Measurements from ENCODE around the gene TTC3. TPM values are rescaled to one million over a fixed set of nuclear protein-coding genes. Genes with fewer than 3 reads are reported as not detected.

TTC3 gene
- total RNA-seq, 2 experiments from 2014 or later = 141 to 142 TPM

GRCh38 chr21:37041706-37042271, 31.3 kb upstream of the TTC3 start:
- POLR2A ChIA-PET = no interaction called here
- Histone ChIP-seq H3K27me3 (ENCODE audit: control insufficient read depth in 1 of 2, insufficient read depth in 2 of 2, low read length in 2 of 2) (no peaks in the 10 kb centered on the region), H3K4me1 (ENCODE audit: insufficient read depth, low read length) (peaks cover 10% of the 10 kb centered on the region), H3K4me3 (ENCODE audit: low read length) (no peak overlapping the region), H3K9me3 (ENCODE audit: control insufficient read depth in 1 of 2, insufficient read depth in 1 of 2, low read length in 2 of 2) (no peaks in the 10 kb centered on the region), H3K36me3 (ENCODE audit: insufficient read depth, low read length) (no peaks in the 10 kb centered on the region), H3K27ac (ENCODE audit: low read depth in 1 of 2, low read length in 2 of 2) (no peak overlapping the region)
- Mint-ChIP-seq H3K27me3 (peaks cover 6% of the 10 kb centered on the region), H3K4me1 (ENCODE audit: low read depth) (peaks cover 10% of the 10 kb centered on the region), H3K9me3 (no peaks in the 10 kb centered on the region), H3K4me3 (no peak overlapping the region), H3K36me3 (ENCODE audit: low read depth) (no peaks in the 10 kb centered on the region), H3K27ac (no peak overlapping the region)
- ATAC-seq (ENCODE audit: poor library complexity) (no peak), DNase-seq (no peak)
- TF ChIP-seq CTCF (IDR thresholded peaks at IDR 0.05) = no peak
- intact Hi-C loops (cut with DNase I, micrococcal nuclease) = no loop called here
- CTCF ChIA-PET = no interaction called here

GRCh38 chr21:37043818-37044217, 29.2 kb upstream of the TTC3 start:
- Histone ChIP-seq H3K4me1 (ENCODE audit: insufficient read depth, low read length) (peaks cover 10% of the 10 kb centered on the region), H3K27me3 (ENCODE audit: control insufficient read depth in 1 of 2, insufficient read depth in 2 of 2, low read length in 2 of 2) (no peaks in the 10 kb centered on the region), H3K36me3 (ENCODE audit: insufficient read depth, low read length) (no peaks in the 10 kb centered on the region), H3K4me3 (ENCODE audit: low read length) (no peak overlapping the region), H3K9me3 (ENCODE audit: control insufficient read depth in 1 of 2, insufficient read depth in 1 of 2, low read length in 2 of 2) (no peaks in the 10 kb centered on the region), H3K27ac (ENCODE audit: low read depth in 1 of 2, low read length in 2 of 2) (no peak overlapping the region)
- POLR2A ChIA-PET = no interaction called here
- H3K4me1 Mint-ChIP-seq (ENCODE audit: low read depth) = peaks cover 10% of the 10 kb centered on the region
- H3K27me3 Mint-ChIP-seq = no peaks in the 10 kb centered on the region
- H3K27ac Mint-ChIP-seq = no peak overlapping the region
- TF ChIP-seq CTCF (IDR thresholded peaks at IDR 0.05) = no peak
- CTCF ChIA-PET = no interaction called here
- H3K9me3 Mint-ChIP-seq = no peaks in the 10 kb centered on the region
- no peak for DNase-seq
- no peak for ATAC-seq (ENCODE audit: poor library complexity)
- no peak overlapping the region for H3K4me3 Mint-ChIP-seq
- intact Hi-C loops (cut with DNase I, micrococcal nuclease) = no loop called here
- H3K36me3 Mint-ChIP-seq (ENCODE audit: low read depth) = no peaks in the 10 kb centered on the region

- H3K9me3 Mint-ChIP-seq = no peaks in the 10 kb centered on the region
Measured at GRCh38 chr21:37044643-37045042, 28.4 kb upstream of the TTC3 start.

More at GRCh38 chr21:37044643-37045042, 28.4 kb upstream of the TTC3 start:
- H3K9me3 ChIP-seq (ENCODE audit: control insufficient read depth in 1 of 2, insufficient read depth in 1 of 2, low read length in 2 of 2) = no peaks in the 10 kb centered on the region
- no peak for TF ChIP-seq CTCF (IDR thresholded peaks at IDR 0.05)
- no peak for DNase-seq
- intact Hi-C loops (cut with DNase I, micrococcal nuclease) = no loop called here
- no peaks in the 10 kb centered on the region for H3K36me3 ChIP-seq (ENCODE audit: insufficient read depth, low read length)
- POLR2A ChIA-PET = no interaction called here
- Mint-ChIP-seq H3K4me1 (ENCODE audit: low read depth) (peaks cover 10% of the 10 kb centered on the region), H3K27me3 (no peaks in the 10 kb centered on the region), H3K27ac (no peak overlapping the region), H3K4me3 (no peak overlapping the region), H3K36me3 (ENCODE audit: low read depth) (no peaks in the 10 kb centered on the region)
- no peaks in the 10 kb centered on the region for H3K27me3 ChIP-seq (ENCODE audit: control insufficient read depth in 1 of 2, insufficient read depth in 2 of 2, low read length in 2 of 2)
- no peak for ATAC-seq (ENCODE audit: poor library complexity)
- CTCF ChIA-PET = no interaction called here
- peaks cover 10% of the 10 kb centered on the region for H3K4me1 ChIP-seq (ENCODE audit: insufficient read depth, low read length)
- no peak overlapping the region for H3K4me3 ChIP-seq (ENCODE audit: low read length)
- no peak overlapping the region for H3K27ac ChIP-seq (ENCODE audit: low read depth in 1 of 2, low read length in 2 of 2)

Measured in CD4-positive, alpha-beta T cell (primary cell).